Measurements from ENCODE around the gene TJP3. TPM values are rescaled to one million over a fixed set of nuclear protein-coding genes. Genes with fewer than 3 reads are reported as not detected.

Gene TJP3
- total and polyA plus RNA-seq, 2 experiments from 2014 or later = 18.2 to 23.9 TPM

GRCh38 chr19:3750211-3750610 is 42.0 kb downstream of the TJP3 start:
- Histone ChIP-seq H3K79me2 (replicated peaks; ENCODE audit: insufficient read depth) (no peaks in the 10 kb centered on the region), H4K20me1 (replicated peaks; ENCODE audit: insufficient read depth) (no peaks in the 10 kb centered on the region)

More at GRCh38 chr19:3750211-3750610, 42.0 kb downstream of the TJP3 start:
- Histone ChIP-seq H3K4me2 (no peak overlapping the region), H3K4me1 (ENCODE audit: insufficient read depth) (no peaks in the 10 kb centered on the region), H3K27ac (ENCODE audit: low read depth) (no peak overlapping the region), H3K9me2 (ENCODE audit: insufficient read depth) (no peaks in the 10 kb centered on the region), H3K36me3 (ENCODE audit: insufficient read depth) (no peaks in the 10 kb centered on the region), H2AFZ (no peak overlapping the region), H3F3A (replicated peaks; ENCODE audit: low read depth) (no peaks in the 10 kb centered on the region), H3K27me3 (ENCODE audit: insufficient read depth) (no peaks in the 10 kb centered on the region), H3K4me3 (no peak overlapping the region)
- H3K4me3 Mint-ChIP-seq = no peak overlapping the region
- TF ChIP-seq STAT1 (IDR thresholded peaks at IDR 0.05; ENCODE audit: unreplicated experiment) = no peak
- no peak for TF ChIP-seq ZNF462 (CRISPR knock-in tag; IDR thresholded peaks at IDR 0.05)
- TF ChIP-seq POLR2AphosphoS5 (IDR thresholded peaks at IDR 0.05; ENCODE audit: low read depth) = no peak
- TF ChIP-seq EZH2phosphoT487 (IDR thresholded peaks at IDR 0.05; ENCODE audit: unreplicated experiment) = no peak
- no peak for TF ChIP-seq ETS1 (IDR thresholded peaks at IDR 0.05)
- TF ChIP-seq NANOG (IDR thresholded peaks at IDR 0.05; ENCODE audit: borderline replicate concordance) = no peak
- TF ChIP-seq EZH2 (IDR thresholded peaks at IDR 0.05; ENCODE audit: low read depth, unreplicated experiment) = no peak
- TF ChIP-seq REST (IDR thresholded peaks at IDR 0.05; ENCODE audit: unreplicated experiment) = no peak
- TF ChIP-seq CTCF (conservative IDR thresholded peaks at IDR 0.05; ENCODE audit: low read depth in 2 of 2) = no peak
- TF ChIP-seq ZNF331 (CRISPR knock-in tag; IDR thresholded peaks at IDR 0.05; ENCODE audit: low read depth) = no peak
- TF ChIP-seq ZNF114 (CRISPR knock-in tag; IDR thresholded peaks at IDR 0.05) = no peak
- TF ChIP-seq CREB1 (CRISPR knock-in tag; IDR thresholded peaks at IDR 0.05; ENCODE audit: low read depth) = no peak
- TF ChIP-seq JUNB (IDR thresholded peaks at IDR 0.05; ENCODE audit: unreplicated experiment) = no peak
- H3K4me1 Mint-ChIP-seq = no peaks in the 10 kb centered on the region
- ATAC-seq = no peak
- peaks cover 4% of the 10 kb centered on the region for H3K27me3 Mint-ChIP-seq (ENCODE audit: insufficient read depth, low read depth, poor library complexity)
- H3K36me3 Mint-ChIP-seq (ENCODE audit: low read depth) = peaks cover 15% of the 10 kb centered on the region; the same call in 2 of the 3 replicates
- no peaks in the 10 kb centered on the region for H3K9me3 Mint-ChIP-seq
- no peak for DNase-seq (ENCODE audit: low spot score)
- no peak overlapping the region for H3K27ac Mint-ChIP-seq

Data from GM23338 (cell line).